BLaER1 (cell line): ENCODE data around the gene TRPV2.

Source experiments
- H3K27ac ChIP-seq: shearing (Covaris generic); formaldehyde crosslinking; 2 replicates; pipeline ENCODE4 v1.8.1; 2022
- H3K27me3 ChIP-seq: shearing (Covaris generic); formaldehyde crosslinking; 2 replicates; pipeline ENCODE4 v1.8.1; 2022
- H3K36me3 ChIP-seq: shearing (Covaris generic); formaldehyde crosslinking; 2 replicates; pipeline ENCODE4 v1.8.1; 2022
- H3K4me1 ChIP-seq: shearing (Covaris generic); formaldehyde crosslinking; 2 replicates; pipeline ENCODE4 v1.8.1; 2022
- H3K4me2 ChIP-seq: shearing (Covaris generic); formaldehyde crosslinking; 2 replicates; pipeline ENCODE4 v1.8.1; 2022
- H3K4me3 ChIP-seq: shearing (Covaris generic); formaldehyde crosslinking; 2 replicates; pipeline ENCODE4 v1.8.1; 2022
- H3K9ac ChIP-seq: shearing (Covaris generic); formaldehyde crosslinking; 2 replicates; pipeline ENCODE4 v1.8.1; 2022
- H3K9me3 ChIP-seq: shearing (Covaris generic); formaldehyde crosslinking; 2 replicates; pipeline ENCODE4 v1.8.1; 2022
- H4K20me1 ChIP-seq: shearing (Covaris generic); formaldehyde crosslinking; 2 replicates; pipeline ENCODE4 v1.8.1; 2022
- Cebpa-rat ChIP-seq: shearing (Covaris generic); IDR thresholded peaks from 2 replicates; pipeline ENCODE4 v1.8.1; 2022

TRPV2 gene

DNA sequence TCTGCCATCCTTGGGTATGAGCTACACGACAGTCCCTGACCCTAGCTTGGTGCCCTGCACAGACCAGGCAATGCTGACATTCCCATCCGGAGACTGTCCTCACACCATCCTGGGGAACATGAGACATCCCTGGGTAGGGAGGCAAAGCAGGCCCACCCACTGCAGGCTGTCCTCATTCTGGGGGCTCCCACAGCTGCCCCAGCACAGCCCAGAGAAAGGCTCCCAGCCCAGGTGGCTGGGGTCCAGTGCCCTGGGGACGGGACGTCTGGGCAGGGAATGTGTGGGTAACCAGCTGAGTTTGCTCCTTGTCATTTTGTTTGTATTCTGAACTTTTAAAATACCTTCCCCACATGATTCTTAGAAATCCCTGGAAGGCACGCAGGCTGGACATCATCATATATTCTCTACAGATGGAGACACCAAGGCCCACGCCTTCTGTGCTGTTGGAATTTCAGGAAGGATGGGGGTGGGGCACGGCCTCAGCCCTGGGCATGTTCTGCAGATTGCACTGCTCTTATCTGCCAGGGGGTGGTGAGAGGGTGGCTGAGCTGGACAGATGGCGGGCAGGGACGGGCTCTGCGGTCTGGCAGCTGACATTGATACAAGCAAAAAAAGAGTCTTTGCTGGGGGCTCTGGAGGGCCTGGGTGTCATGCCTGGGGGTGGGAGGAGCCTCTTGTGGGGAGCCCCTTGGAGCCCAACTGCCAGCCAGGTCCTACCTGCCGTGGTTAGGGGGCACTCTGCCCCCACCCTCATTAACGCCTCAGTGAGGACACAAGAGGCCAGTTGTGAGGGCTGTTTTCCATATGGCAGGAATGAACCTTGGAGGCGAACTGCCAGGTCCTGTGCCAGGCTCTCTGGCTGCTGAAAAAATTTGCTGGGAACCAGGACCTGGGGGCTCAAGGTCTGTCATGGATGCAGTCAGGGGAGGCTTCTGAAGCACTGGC is 48.3 kb downstream of the TRPV2 start:
- H3K4me3 ChIP-seq: no peak overlapping the region
- no peak overlapping the region for H3K27ac ChIP-seq
- H3K36me3 ChIP-seq: peaks cover 72% of the 10 kb centered on the region
- peaks cover 25% of the 10 kb centered on the region for H3K4me1 ChIP-seq
- no peak overlapping the region for H3K4me2 ChIP-seq
- peaks cover 91% of the 10 kb centered on the region for H4K20me1 ChIP-seq
- no peaks in the 10 kb centered on the region for H3K27me3 ChIP-seq
- TF ChIP-seq Cebpa-rat: no peak
- no peaks in the 10 kb centered on the region for H3K9me3 ChIP-seq
- no peak overlapping the region for H3K9ac ChIP-seq

DNA sequence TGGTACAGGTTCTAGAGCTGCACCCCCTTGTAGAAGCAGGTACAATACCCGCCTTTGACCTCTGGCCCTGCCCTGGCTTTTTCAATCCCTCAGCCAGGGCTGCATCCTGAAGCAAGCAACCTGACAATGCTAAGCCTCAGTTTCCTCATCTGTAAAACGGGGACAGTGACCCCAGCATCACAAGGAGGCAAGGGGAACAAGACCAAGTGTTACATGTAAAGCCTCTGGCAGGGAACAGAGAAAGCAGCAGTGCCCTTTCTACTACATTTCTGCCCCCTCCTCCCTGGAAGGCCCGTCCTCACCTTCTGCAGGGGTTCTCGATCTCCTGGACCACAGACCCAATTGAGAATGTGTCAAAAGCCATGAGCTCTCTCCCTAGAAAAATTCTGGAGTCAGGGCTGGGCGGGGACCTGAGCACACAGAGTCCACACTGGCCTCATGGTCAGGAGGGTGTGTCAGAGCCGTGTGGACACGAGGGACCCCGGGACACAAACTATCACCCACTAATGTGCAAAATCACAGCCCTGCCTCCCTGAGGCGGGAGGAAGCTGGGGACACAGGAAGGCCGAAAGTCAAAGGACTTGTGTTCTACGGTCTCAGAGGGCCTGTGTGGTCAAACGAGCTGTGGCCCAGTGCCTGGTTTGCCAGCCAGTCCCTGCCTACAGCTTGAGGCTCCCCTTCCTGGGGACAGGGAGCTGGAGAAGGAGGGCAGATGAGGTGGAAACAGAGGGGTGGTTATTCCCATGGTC is 49.1 kb downstream of the TRPV2 start:
- no peak overlapping the region for H3K4me3 ChIP-seq
- H4K20me1 ChIP-seq: peaks cover 89% of the 10 kb centered on the region
- H3K4me1 ChIP-seq: peaks cover 30% of the 10 kb centered on the region
- no peaks in the 10 kb centered on the region for H3K9me3 ChIP-seq
- no peak for TF ChIP-seq Cebpa-rat
- no peaks in the 10 kb centered on the region for H3K27me3 ChIP-seq
- peak overlapping the region; percentile 10 for H3K4me2 ChIP-seq
- peak overlapping the region; percentile 1; the same call in 1 of the 2 replicates for H3K9ac ChIP-seq
- H3K27ac ChIP-seq: 0 out of 2 replicates have a peak overlapping the region, but pooled peaks have one; percentile 16
- peaks cover 64% of the 10 kb centered on the region for H3K36me3 ChIP-seq

DNA sequence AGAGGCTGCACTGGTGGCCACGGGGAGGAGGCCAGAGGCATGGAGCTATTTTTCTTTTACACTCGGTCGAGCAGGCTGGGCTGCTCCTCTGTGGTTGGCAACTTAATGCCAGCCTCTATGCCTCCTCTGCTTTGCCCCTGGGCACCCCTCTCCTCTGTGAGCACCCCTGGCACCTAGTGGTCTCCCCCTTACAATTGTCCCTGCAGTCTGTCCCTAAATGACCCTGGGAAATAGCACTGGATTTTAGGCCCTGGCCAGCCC is 49.6 kb downstream of the TRPV2 start:
- Histone ChIP-seq H3K27me3 (no peaks in the 10 kb centered on the region), H3K4me2 (peak overlapping the region; percentile 10), H3K27ac (0 out of 2 replicates have a peak overlapping the region, but pooled peaks have one; percentile 16), H3K9ac (no peak overlapping the region; the same call in 1 of the 2 replicates), H3K4me1 (peaks cover 30% of the 10 kb centered on the region), H3K36me3 (peaks cover 59% of the 10 kb centered on the region), H3K4me3 (no peak overlapping the region), H3K9me3 (no peaks in the 10 kb centered on the region), H4K20me1 (peaks cover 89% of the 10 kb centered on the region)
- no peak for TF ChIP-seq Cebpa-rat

DNA sequence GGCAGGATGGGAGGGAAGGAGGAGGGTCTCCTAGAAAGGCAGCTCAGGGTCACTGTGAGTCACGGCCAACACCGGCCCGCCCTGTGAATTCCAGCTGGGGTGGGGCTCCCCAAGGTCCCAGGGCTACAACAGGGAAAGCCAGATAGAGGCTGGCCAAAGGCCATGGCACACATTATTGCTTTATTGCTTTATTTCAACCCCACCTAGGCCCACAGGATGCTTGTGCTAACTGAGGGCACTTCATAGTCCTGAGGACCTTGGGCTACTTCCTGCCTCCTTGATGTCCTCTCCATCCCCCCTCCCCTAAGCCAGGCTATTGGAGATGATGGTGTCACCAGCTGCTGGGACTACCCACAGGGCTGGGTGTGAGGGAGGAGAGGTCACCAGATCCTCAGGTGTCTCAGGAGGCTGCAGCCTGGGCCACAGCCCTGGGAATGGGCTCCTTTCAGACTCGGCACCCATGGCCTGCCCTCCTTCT is 50.5 kb downstream of the TRPV2 start:
- Histone ChIP-seq H3K4me3 (no peak overlapping the region), H3K4me1 (peaks cover 39% of the 10 kb centered on the region), H3K9me3 (no peaks in the 10 kb centered on the region), H3K36me3 (peaks cover 55% of the 10 kb centered on the region), H3K27ac (no peak overlapping the region), H4K20me1 (peaks cover 89% of the 10 kb centered on the region), H3K4me2 (no peak overlapping the region), H3K27me3 (no peaks in the 10 kb centered on the region), H3K9ac (no peak overlapping the region)
- no peak for TF ChIP-seq Cebpa-rat

DNA sequence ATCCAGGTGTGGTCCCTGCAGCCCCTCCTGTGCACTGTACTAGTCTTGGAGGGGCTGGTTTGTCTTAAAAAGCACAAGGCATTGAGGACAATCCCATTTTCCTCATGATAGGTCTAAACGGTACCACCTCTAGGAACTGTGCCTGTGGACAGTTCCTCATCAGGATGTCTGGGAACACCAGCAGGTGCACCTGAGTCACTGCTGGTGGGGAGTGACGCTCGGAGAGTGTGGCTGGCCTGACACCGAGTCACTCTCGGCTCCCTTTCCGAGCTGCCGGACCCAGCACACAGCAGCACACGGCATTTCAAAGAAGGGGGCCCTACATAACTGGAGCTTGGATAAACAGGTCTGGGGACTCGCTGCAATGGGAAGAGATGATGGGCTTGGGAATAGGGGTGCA is 51.0 kb downstream of the TRPV2 start:
- Histone ChIP-seq H3K4me3 (no peak overlapping the region), H3K36me3 (peaks cover 53% of the 10 kb centered on the region), H3K4me2 (no peak overlapping the region), H3K27ac (no peak overlapping the region), H3K27me3 (no peaks in the 10 kb centered on the region), H3K9me3 (no peaks in the 10 kb centered on the region), H3K4me1 (peaks cover 44% of the 10 kb centered on the region), H3K9ac (no peak overlapping the region), H4K20me1 (peaks cover 86% of the 10 kb centered on the region)
- TF ChIP-seq Cebpa-rat: no peak

DNA sequence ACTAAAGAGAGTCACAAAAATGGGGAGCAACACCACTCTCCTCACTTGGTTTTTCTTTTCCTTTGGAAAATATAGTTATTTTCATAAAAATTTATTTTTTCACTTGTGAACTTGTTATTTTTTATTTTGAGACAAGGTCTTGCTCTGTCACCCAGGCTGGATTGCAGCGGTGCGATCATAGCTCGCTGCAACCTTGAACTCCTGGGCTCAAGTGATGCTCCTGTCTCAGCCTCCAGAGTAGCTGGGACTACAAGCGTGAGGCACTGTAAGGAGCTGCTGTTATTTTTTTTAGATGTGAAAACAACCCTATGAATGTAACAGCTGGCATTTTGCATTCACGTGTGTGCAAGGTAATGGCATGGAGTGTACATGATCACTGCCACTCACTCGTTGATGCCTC is 51.7 kb downstream of the TRPV2 start:
- H3K9ac ChIP-seq: no peak overlapping the region
- peaks cover 46% of the 10 kb centered on the region for H3K36me3 ChIP-seq
- H3K9me3 ChIP-seq: no peaks in the 10 kb centered on the region
- no peak for TF ChIP-seq Cebpa-rat
- H3K4me1 ChIP-seq: peaks cover 46% of the 10 kb centered on the region
- peaks cover 81% of the 10 kb centered on the region for H4K20me1 ChIP-seq
- no peaks in the 10 kb centered on the region for H3K27me3 ChIP-seq
- H3K27ac ChIP-seq: no peak overlapping the region
- no peak overlapping the region for H3K4me3 ChIP-seq
- no peak overlapping the region for H3K4me2 ChIP-seq

DNA sequence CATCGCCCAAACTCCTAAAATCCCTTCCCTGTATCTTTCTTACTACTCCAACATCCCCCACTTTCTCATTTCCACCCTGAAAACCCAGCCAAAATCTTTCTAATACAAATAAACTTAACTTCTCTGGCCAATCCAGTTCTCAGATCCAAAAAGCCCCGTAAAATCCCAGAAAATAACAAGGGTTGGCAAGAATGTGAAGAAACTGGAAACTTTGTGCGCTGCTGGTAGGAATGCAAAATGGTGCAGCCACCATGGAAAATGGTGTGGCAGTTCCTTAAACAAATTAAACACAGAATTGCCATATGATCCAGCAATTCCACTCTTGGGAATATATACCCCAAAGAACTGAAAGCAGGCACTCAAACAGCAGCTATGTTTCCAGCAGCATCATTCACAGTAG is 52.5 kb downstream of the TRPV2 start:
- TF ChIP-seq Cebpa-rat: no peak
- peaks cover 46% of the 10 kb centered on the region for H3K4me1 ChIP-seq
- no peak overlapping the region for H3K4me2 ChIP-seq
- peaks cover 38% of the 10 kb centered on the region for H3K36me3 ChIP-seq
- no peak overlapping the region for H3K4me3 ChIP-seq
- no peak overlapping the region for H3K27ac ChIP-seq
- no peaks in the 10 kb centered on the region for H3K27me3 ChIP-seq
- no peak overlapping the region for H3K9ac ChIP-seq
- H3K9me3 ChIP-seq: no peaks in the 10 kb centered on the region
- peaks cover 79% of the 10 kb centered on the region for H4K20me1 ChIP-seq

DNA sequence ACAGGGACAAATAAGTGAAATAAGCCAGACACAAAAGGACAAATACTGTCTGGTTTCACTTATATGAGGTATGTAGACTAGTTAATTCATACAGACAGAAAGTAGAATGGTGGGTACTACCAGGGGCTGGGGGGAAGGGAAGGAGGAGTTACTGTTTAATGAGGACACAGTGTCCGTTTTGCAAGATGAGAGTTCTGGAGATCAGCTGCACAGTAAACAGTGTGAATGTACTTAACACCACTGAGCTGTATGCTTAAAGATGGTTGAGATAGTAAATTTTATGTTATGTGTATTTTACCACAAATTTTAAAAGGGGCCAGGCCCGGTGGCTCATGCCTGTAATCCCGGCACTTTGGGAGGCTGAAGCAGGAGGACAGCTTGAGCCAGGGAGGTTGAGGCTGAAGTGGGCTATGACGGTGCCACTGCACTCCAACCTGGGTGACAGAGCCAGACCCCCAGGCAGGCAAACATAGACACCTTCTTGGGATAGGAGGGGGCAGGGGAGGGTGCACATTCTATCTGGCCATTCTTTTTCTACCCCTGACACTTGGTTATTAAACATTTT is 53.1 kb downstream of the TRPV2 start:
- peaks cover 46% of the 10 kb centered on the region for H3K4me1 ChIP-seq
- H3K9ac ChIP-seq: no peak overlapping the region
- peaks cover 72% of the 10 kb centered on the region for H4K20me1 ChIP-seq
- H3K27ac ChIP-seq: no peak overlapping the region
- no peak for TF ChIP-seq Cebpa-rat
- H3K9me3 ChIP-seq: no peaks in the 10 kb centered on the region
- H3K4me3 ChIP-seq: no peak overlapping the region
- no peak overlapping the region for H3K4me2 ChIP-seq
- H3K27me3 ChIP-seq: no peaks in the 10 kb centered on the region
- H3K36me3 ChIP-seq: peaks cover 32% of the 10 kb centered on the region

DNA sequence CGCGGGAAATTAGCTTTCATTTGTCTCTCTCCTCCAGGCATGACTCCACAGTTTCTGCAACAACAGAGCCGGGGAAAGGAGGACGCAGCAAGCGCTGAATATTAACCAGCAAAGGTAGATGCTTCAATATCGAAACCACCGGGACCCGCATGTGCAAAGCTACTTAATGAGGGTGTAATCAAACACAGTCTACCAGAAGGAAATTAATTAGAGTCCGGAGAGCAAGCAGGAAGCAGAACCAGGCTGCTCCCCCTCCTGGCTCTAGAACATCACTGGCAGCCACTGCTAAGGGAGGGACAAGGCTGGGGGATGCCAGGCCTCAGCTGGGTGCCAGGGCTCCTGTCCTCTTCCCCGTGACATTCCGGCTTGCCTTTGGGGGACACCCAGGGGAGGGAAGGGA is 54.9 kb downstream of the TRPV2 start:
- Histone ChIP-seq H3K4me2 (peak overlapping the region; percentile 69), H3K27ac (peak overlapping the region; percentile 48; the same call in 1 of the 2 replicates), H3K4me1 (peaks cover 30% of the 10 kb centered on the region), H3K27me3 (no peaks in the 10 kb centered on the region), H4K20me1 (peaks cover 55% of the 10 kb centered on the region; the same call in 1 of the 2 replicates), H3K4me3 (no peak overlapping the region), H3K9ac (peak overlapping the region; percentile 27; the same call in 1 of the 2 replicates), H3K36me3 (peaks cover 22% of the 10 kb centered on the region; the same call in 1 of the 2 replicates), H3K9me3 (no peaks in the 10 kb centered on the region)
- TF ChIP-seq Cebpa-rat: no peak

DNA sequence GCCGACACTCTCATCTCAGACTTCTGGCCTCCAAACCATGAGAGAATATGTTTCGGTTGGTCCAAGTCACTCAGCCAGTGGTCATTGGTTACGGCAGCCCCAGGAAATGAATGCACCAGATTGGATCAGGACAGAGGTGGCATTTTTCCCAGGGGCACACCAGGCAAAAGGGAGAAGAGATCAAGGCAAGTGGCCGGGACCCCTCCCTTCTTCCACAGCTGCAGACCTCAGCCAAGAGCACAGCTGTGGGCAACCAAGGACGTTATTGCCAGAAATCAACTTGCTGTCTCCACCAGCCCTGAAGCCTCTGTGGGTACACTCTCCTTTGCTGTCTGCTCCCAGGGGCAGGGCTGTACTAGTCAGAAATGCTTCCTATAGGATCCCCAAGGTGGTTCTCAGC is 55.9 kb downstream of the TRPV2 start:
- Histone ChIP-seq H3K27ac (no peak overlapping the region), H3K27me3 (no peaks in the 10 kb centered on the region)
- TF ChIP-seq Cebpa-rat: no peak

More for the DNA sequence above, 55.9 kb downstream of the TRPV2 start:
- no peak overlapping the region for H3K4me2 ChIP-seq
- H3K9me3 ChIP-seq: no peaks in the 10 kb centered on the region
- no peak overlapping the region for H3K4me3 ChIP-seq
- H3K9ac ChIP-seq: no peak overlapping the region
- peaks cover 44% of the 10 kb centered on the region; the same call in 1 of the 2 replicates for H4K20me1 ChIP-seq
- peaks cover 18% of the 10 kb centered on the region; the same call in 1 of the 2 replicates for H3K36me3 ChIP-seq
- H3K4me1 ChIP-seq: peaks cover 30% of the 10 kb centered on the region
